Measurements from ENCODE around the gene RNF32. TPM values are rescaled to one million over a fixed set of nuclear protein-coding genes. Genes with fewer than 3 reads are reported as not detected.
"Not testable (repeated sequence)": the region's sequence is repeated elsewhere in the genome, so short reads cannot be mapped to it uniquely, and the experiment has no call there.

The RNF32 gene
- polyA plus RNA-seq, 4 donors = 1.1 to 4.4 (median 3.0) TPM

DNA sequence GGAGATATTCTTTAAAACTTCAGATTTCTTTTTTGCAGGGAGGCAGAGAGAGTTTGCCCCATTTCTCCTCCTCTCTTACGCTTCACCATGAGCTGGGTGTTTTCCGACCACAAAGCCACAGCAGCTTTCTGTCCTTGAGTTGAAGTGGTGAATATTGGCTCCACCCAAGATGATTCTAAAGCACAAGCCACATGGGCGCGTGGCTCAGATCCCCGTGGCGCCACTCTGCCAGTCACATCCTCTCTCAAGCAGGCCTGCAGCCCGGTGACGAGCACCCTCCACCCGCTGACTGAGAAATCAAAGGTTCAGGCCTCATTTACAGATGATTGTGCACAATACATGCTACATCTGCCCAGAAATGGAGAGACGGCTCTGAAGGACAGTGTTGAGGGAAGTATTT, 27.6 kb upstream of the RNF32 start:
- DNase-seq (ENCODE audit: low read depth in 4 of 4, low spot score in 3 of 4) = no peak

DNA sequence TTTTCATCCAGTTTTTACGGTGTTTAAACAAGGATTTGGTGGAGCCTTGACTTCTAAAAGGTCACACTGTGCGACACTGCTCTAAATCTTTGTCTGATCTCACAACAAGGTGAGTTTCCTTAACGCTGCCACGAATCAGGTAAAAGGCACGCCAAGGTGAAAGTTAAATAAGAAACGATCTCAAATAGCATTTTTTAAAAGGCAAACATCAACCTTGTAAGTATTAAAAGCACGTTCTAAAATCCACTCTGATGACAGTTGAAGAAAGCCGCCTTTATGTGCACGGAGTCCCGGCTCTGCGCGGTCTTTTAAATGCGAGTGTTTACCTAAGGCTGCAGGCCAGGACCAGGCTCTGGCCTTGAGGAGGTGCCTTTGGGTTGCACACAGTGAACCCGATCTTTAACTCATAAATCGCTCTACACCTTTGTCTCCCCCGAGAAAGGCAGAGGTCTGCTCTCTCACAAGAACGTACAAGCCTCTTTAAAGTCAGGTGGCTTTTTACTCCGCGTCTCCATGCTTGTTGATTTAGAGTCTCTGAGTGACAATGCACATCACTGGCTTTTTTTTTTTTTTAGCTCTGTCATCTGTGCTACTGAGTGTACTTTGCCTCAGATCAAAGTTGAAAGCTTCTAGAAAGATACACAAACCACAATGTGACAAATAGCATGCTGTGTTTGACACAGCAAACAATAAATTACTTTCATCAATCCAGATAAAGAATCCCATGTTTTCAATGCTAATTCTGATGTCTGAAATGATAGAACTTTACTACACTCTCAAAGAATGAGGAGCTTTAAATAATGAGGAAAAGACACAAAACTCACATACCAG, 25.9 kb upstream of the RNF32 start:
- no peak for DNase-seq (ENCODE audit: low read depth in 4 of 4, low spot score in 3 of 4)

DNA sequence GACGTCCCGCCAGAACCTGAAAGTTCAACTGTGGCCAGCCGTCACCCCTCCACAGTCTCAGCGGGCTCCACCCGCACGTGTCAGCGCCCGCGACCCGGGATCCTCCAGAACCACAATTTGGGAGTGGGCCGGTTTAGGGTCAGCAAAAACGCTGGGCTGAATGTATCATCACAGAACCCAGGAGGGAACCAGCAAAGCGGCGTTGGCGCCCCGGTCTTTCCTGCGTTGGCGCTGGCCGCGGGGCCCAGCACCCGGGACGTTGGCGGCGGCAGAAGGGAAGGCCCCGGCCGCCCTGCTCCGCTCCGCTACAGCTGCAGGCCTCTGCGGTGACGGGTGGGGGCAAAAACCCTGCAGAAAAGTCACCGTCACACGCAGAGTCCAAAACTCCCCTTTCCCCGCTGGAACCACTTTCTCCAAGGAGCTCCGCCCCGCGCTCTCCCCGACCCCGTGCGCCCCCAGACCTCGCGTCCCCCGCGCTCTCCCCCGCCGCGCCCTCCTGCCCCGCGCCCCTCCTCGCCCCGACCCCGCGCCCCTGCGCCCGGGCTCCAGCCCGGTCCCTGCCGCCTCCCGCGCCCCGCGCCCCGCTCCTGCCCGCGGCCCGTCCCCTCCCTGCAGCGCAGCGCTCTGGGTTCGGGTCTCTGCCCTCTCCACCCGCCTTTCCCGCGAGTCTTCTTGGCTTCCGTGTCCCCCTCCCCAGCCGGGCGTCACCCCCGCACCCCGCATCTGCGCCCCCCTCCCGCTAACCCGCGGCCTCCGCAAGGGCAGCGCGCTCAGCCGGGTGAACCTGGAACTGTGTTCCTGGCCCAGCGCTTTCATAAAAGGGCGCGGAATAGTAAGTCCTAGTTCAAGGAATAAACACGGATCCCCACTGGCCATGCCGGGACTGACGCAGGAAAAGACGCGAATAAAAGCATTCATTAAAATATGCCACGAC, 24.0 kb upstream of the RNF32 start:
- DNase-seq (ENCODE audit: low read depth in 4 of 4, low spot score in 3 of 4) = no peak

DNA sequence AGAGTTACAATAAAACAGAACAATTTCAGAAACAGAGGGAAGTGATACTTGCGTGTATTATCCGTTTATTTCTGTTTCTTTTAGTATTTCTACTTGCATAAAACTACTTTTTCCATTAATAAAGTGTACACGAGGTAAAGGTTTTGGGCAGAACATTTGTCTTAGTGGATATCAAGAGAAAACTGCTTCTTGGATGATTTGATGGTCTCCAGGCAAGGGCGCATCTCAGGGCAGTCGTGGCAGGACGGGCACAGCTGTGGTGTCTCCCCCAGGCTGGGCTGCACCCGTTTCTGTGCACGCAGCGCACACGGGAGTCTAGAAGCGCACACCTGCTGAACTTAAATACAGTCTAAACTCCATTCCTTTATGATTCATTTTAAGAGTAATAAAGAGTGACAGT, 23.4 kb upstream of the RNF32 start:
- no peak for DNase-seq (ENCODE audit: low read depth in 4 of 4, low spot score in 3 of 4)

DNA sequence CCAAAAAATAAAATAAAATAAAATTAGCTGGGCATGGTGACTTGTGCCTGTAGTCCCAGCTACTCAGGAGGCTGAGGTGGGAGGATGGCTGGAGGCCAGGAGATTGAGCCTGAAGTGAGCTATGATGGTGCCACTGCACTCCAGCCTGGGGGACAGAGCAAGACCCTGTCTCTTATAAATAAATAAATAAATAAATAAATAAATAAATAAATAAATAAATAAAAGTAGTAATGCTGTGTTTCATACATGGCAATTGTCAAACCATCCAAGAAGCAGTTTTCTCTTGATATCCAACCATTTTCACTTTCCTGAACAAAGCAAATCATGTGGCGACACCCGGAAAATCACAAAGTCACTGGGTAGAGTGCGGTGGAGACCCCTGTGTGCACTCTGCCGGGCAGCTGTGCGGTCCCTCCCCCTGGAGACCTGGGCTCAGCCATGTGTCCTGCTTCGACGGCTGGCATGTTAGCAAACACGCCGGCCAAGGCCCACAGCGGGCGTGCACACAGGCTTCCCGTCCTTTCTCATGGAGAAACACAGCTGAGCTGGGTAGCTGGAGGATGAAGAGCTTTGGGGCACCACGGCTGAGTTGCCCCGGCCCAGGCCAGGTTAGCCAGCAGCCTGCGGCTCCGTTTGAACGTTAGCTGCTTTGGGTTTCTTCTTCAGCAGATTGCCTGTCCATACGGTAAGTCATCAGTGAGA, 22.3 kb upstream of the RNF32 start:
- DNase-seq (ENCODE audit: low read depth in 4 of 4, low spot score in 3 of 4) = no peak

DNA sequence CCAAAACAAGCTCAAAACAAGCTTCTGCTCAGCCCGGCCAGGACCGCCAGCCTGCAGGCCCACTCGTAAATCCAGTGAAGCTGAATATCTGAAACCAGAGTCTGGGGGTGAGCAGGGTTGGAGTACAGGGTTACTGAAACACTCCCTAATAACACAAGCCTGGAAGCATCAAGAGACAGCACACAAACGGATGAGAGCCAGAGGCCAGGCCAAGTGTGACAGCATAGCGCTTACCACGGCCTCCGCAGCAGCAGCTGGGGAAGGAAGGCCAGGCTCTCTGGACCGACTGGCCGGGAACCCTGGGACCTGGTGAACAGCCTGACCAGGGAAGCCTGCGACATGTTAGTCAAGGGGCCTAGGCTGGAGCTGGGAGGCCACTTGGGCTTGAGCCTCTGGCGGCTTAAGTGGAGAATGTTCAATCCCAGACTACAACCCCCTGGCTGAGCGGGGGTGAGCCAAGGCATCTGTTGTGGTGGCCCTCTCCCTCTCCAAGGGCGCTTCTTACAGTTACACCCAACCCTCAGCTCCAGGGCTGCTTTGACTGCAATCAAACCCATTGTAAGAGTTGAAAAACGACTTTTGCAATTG, 21.7 kb upstream of the RNF32 start:
- no peak for DNase-seq (ENCODE audit: low read depth in 4 of 4, low spot score in 3 of 4)

DNA sequence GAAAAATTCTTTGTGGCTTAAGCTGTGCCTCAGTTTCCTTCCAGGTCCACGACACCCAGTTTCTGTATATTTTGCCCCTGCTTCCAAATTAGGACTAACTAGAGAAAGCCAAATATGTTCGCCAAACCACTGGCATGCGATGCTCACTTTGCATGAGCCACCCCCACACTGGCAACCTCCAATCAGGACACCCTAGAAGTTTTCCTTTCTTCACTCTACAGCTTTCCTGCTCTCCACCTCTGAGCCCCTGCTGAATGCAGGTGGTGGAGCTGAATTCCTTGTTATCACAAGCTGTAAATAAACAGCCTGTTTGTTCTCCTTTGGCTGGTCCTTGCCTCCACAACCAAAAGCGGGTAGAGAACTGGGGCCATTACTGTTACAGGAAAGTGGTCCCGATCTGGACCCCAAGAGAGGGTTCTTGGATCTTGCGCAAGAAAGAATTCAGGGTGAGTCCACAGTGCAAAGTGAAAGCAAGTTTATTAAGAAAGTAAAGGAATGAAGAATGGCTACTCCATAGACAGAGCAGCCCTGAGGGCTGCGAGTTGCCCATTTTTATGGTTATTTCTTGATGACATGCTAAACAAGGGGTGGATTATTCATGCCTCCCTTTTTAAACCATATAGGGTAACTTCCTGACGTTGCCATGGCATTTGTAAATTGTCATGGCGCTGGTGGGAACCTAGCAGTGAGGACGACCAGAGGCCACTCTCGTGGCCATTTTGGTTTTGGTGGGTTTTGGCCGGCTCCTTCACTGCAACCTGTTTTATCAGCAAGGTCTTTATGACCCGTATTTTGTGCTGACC, 20.9 kb upstream of the RNF32 start:
- DNase-seq (ENCODE audit: low read depth in 4 of 4, low spot score in 3 of 4) = not testable (repeated sequence)

DNA sequence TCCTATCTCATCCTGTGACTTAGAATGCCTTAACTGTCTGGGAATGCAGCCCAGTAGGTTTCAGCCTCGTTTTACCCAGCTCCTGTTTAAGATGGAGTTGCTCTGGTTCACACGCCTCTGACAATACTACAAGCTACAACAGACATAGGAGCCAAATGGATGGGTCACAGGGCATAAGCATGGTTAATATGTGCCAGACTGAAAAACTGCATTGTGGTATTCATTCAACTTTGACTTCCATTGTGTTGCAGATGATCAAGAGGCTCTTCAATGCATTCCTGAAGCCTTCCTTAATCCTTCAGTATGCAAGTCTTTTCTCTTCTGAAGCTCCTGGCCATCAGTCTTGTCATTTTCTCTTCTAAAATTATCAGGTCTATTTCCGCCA, 20.3 kb upstream of the RNF32 start:
- DNase-seq (ENCODE audit: low read depth in 4 of 4, low spot score in 3 of 4) = no peak

DNA sequence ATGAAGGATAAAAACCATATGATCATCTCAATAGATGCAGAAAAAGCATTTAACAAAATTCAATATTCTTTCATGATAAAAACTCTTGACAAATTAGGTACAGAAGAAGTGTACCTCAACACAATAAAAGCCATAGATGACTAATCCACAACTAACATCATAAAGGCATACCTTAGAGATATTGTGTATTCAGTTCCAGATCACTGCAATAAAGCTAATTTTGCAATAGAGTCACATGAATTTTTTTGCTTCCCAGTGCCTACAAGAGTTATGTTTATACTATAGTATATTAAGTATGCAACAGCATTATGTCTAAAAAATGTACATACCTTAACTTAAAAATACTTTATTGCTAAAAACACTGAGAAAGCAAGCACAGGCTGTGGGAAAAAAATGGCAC, 18.9 kb upstream of the RNF32 start:
- DNase-seq (ENCODE audit: low read depth in 4 of 4, low spot score in 3 of 4) = no peak

DNA sequence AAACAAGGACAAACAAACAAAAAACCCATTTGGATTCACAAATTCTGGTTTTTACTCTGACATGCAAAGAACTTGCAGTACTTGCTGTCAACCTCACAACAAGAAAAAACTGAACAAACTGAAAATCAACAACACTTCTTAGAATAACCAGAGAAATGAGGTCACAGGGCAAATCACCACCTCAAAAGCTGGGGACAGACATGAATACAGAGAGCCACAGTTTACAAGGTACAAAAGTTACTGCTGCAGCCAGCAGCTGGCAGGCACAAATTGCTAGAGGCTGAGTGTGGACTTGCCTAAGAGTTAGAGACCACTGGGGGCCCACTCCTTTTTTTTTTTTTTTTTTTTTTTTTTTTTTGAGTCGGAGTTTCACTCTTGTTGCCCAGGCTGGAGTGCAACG, 15.0 kb upstream of the RNF32 start:
- no peak for DNase-seq (ENCODE audit: low read depth in 4 of 4, low spot score in 3 of 4)

DNA sequence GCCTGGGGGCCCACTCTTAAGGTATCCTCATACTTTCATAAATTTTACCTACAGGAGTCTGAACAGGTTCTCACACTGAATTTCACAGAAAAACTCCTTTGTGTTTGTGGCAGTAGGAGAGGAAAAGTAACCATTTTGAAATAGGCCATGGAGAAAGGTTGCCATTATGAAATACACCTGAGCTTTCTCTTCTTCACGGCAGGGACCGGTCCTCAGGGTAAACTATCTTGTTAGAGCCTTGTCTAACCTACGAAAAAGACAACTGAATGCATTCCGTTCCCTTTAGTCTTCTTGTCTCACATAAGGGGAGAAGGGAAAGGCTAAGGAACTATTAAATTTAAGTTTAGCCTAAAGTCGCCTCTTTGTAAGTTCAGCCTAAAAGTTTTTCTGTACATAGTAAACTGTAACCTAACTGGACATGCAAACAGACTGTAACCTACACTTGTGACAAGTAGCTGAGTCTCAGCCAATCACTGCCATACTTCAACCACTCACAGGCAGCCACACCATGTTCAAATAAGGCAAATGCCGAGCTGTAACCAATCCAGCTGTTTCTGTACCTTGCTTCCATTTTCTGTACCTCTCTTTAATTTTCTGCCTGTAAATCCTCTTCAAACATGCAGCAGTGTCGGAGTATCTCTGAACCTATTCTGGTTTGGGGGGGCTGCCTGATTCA, 14.2 kb upstream of the RNF32 start:
- no peak for DNase-seq (ENCODE audit: low read depth in 4 of 4, low spot score in 3 of 4)

DNA sequence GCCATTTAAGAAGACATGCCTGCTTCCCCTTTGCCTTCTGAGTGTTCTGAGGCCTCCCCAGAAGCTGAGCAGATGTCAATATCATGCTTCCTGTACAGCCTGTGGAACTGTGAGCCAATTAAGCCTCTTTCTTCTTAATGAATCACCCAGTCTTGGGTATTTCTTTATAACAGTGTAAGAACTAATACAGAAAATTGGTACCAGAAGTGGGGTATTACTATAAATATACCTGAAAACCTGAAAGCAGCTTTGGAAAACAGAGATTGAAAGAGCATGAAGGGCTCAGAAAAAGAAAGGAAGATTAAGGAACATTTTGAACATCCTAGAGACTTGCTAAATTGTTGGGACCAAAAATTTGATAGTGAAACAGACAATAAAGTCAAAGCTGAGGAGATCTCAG, 12.0 kb upstream of the RNF32 start:
- no peak for DNase-seq (ENCODE audit: low read depth in 4 of 4, low spot score in 3 of 4)

DNA sequence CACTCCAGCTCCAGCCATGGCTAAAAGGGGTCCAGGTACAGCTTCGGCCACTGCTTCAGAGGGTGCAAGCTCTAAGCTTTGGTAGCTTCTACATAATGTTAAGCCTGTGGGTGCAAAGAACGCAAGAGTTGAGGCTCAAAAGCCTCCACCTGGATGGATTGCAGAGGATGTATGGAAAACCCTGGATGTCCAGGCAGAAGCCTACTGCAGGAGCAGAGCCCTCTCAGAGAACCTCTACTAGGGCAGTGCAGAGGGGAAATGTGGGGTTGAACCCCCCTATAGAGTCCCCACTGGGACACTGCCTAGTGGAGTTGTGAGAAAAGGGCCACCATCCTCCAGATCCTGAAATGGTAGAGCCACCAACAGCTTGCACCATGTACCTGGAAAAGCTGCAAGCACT, 10.7 kb upstream of the RNF32 start:
- no peak for DNase-seq (ENCODE audit: low read depth in 4 of 4, low spot score in 3 of 4)

DNA sequence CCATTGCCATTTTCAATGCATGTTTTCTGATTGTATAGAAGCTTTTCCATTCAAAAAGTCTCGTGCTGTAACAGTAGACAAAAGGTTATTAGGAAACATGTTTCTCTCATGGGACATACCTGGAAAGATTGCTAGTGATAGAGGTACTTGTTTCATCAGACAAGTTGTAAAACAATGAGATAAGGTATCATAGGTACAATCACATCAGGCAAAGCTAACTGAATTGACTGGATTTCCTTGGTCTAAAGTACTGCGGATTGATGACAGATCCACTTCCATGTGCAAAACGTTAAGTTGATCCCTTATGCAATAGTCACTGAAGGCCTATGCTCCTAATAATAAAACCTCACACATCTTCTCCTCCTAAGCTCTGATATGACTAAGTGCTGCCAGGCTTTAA, 6.5 kb upstream of the RNF32 start:
- DNase-seq (ENCODE audit: low read depth in 4 of 4, low spot score in 3 of 4) = no peak

DNA sequence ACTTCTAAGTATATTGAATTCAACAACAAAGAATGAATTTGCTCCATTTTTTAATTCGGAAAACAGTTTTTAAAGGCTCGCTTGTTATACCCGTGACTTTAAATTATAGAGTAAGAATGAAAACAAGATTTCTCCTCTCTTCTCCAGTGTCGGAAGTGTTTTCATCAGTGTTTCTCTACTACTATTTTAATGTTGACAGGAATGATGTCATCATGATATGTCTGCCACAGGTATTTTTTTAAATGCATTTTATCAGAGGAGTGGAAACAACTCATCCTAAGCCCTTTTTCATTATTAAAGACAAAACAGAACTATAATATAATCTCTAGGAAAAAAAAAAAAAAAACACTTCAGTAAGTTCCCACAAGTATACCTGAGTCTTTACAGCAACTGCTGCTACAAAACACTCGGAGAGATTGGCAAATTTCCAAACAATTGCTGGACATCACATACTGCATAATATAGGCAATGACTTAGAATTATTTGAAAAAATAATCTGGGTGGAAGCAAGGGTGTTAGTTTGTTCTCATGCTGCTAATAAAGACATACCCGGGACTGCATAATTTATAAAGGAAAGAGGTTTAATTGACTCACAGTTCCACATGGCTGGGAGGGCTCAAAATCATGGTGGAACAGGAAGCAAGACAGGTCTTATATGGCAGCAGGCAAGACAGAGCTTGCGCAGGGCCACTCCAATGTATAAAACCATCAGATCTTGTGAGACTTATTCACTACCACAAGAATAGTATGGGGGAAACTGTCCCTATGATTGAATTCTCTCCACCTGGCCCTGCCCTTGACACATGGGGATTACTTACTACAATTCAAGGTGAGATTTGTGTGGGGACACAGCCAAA, 4.8 kb upstream of the RNF32 start:
- no peak for DNase-seq (ENCODE audit: low read depth in 4 of 4, low spot score in 3 of 4)

DNA sequence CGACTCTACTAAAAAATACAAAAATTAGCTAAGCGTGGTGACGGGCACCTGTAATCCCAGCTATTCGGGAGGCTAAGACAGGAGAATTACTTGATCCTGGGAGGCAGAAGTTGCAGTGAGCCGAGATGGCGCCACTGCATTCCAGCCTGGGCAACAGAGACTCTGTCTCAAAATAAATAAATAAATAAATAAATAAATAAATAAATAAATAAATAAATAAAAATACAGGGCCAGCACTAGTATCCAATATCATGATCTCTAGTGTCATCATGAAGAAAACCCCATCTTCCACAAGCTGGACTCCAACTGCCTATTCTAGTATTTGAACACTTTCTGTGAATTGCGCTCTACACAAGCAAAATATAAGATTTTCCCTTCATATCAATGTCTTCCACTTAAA, 3.5 kb upstream of the RNF32 start:
- DNase-seq (ENCODE audit: low read depth in 4 of 4, low spot score in 3 of 4) = not testable (repeated sequence)

DNA sequence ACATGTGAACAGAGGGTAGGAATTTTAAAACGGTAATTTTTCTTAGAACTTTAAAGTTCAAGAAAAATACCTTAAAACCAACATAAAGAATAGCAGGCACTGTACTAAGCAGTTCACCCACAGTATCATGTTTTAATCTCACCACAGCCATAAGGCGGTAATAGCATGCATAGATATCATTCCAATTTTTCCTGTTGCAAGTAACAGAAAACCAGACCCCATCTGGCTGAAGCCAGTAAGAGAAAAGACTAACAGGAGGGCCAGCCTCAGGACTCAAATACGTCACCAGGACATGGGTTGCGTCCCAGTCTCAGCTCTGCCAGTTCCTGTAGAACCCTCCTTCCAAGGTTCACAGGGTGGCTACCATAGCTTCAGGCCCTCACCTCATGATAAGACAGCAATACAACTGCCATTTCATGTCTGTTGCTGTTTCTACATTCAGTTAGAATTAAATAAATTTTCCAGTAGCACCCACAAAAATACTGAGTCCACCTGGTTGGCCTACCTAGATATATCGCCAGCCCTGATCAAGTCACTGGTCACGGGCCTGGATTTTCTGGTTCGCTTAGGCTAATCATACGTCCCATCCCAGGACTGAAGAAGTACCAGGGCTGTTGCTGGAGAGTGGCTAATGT, 2.0 kb upstream of the RNF32 start:
- no peak for DNase-seq (ENCODE audit: low read depth in 4 of 4, low spot score in 3 of 4)
